Endothelial cell of umbilical vein (primary cell): ENCODE measurements around the gene TRANK1. TPM values are rescaled to one million over a fixed set of nuclear protein-coding genes. Genes with fewer than 3 reads are reported as not detected.

Experiments used
- BruUV-seq: library from RNA; stranded (reverse); fragments of 400-500 nt; replicated peaks from 2 replicates; lab custom pipeline; 2021; lab: Mats Ljungman, UMichigan
- CTCF ChIA-PET: fragments of 300-600, 350-600 bp; sonication (Branson Sonifier 250); formaldehyde crosslinking; loops from one replicate; lab custom pipeline; 2021; ENCODE audit warnings: antibody characterized with exemption, inconsistent platforms; lab: Charles Lee
- POLR2A ChIA-PET: fragments of 300-600, 350-600 bp; sonication (Branson Sonifier 250); formaldehyde crosslinking; loops from one replicate; lab custom pipeline; 2021; ENCODE audit warnings: antibody characterized with exemption, inconsistent platforms; lab: Charles Lee
- DNase-seq: peaks from one replicate; pipeline ENCODE4 v3.0.0-alpha.2; 2011; ENCODE audit warnings: low read depth, low spot score
- FAIRE-seq: peaks from 2 replicates; lab custom pipeline; 2011; peaks lifted over from hg19 to GRCh38; lab: Jason Lieb, UNC
- H2AFZ ChIP-seq: 2 replicates; pipeline ENCODE4 v1.6.0; 2012; ENCODE audit warnings: low read depth, low read length, control low read depth, inconsistent platforms
- H3K27ac ChIP-seq: 2 replicates; pipeline ENCODE4 v1.5.1; 2011; ENCODE audit warnings: low read depth, mild to moderate bottlenecking, control low read depth, low read length, moderate library complexity; ENCODE audit not compliant: insufficient read depth
- H3K27me3 ChIP-seq, 2 experiments: 2 replicates each; pipeline versions ENCODE4 v1.6.0 to v1.6.1; 2011; ENCODE audit warnings: low read length in 2 of 2, mixed read lengths in 1 of 2; ENCODE audit not compliant: control insufficient read depth in 2 of 2, insufficient read depth in 2 of 2
- H3K36me3 ChIP-seq, 2 experiments: 2 replicates in 1 of 2; 3 replicates in 1 of 2; pipeline ENCODE4 v1.5.1; 2011; ENCODE audit warnings: low read length in 2 of 2, mild to moderate bottlenecking in 1 of 2, moderate library complexity in 1 of 2; ENCODE audit not compliant: control insufficient read depth in 2 of 2, insufficient read depth in 2 of 2; ENCODE audit errors: extremely low read depth in 1 of 2
- H3K4me1 ChIP-seq: 3 replicates; pipeline ENCODE4 v1.5.1; 2011; ENCODE audit warnings: mild to moderate bottlenecking, low read length; ENCODE audit not compliant: control insufficient read depth, insufficient read depth; ENCODE audit errors: extremely low read depth
- H3K4me2 ChIP-seq: 2 replicates; pipeline ENCODE4 v1.6.1; 2011; ENCODE audit warnings: low read length, control low read depth, mixed read lengths; ENCODE audit not compliant: insufficient read depth
- H3K4me3 ChIP-seq, 3 experiments: fragments of 200-600 bp in 1 of 3; sonication (generic), shearing (Covaris generic) in 1 of 3; replicated peaks in 1 of 3; 2 replicates each; pipeline ENCODE4 v1.5.1; 2011 to 2016; ENCODE audit warnings: control low read depth in 3 of 3, low read length in 3 of 3, mild to moderate bottlenecking in 2 of 3, inconsistent platforms in 1 of 3, low read depth in 1 of 3, moderate library complexity in 1 of 3; ENCODE audit not compliant: insufficient read depth in 1 of 3
- H3K79me2 ChIP-seq: 2 replicates; pipeline ENCODE4 v1.6.0; 2012; ENCODE audit warnings: low read length, inconsistent platforms; ENCODE audit not compliant: control insufficient read depth, insufficient read depth
- H3K9ac ChIP-seq: replicated peaks from 2 replicates; pipeline ENCODE3; 2011; ENCODE audit warnings: low read length, control low read depth; ENCODE audit not compliant: insufficient read depth; ENCODE audit errors: extremely low read depth
- H3K9me1 ChIP-seq: replicated peaks from 3 replicates; pipeline ENCODE4 v1.6.0; 2011; ENCODE audit warnings: mild to moderate bottlenecking, low read length; ENCODE audit not compliant: control insufficient read depth, insufficient read depth; ENCODE audit errors: extremely low read depth
- H3K9me3 ChIP-seq: replicated peaks from 2 replicates; pipeline ENCODE4 v1.5.1; 2012; ENCODE audit warnings: low read length, inconsistent platforms; ENCODE audit not compliant: control insufficient read depth, insufficient read depth
- H4K20me1 ChIP-seq: replicated peaks from 2 replicates; pipeline ENCODE3; 2011; ENCODE audit warnings: mild to moderate bottlenecking, low read length; ENCODE audit not compliant: control insufficient read depth, insufficient read depth; ENCODE audit errors: extremely low read depth
- CTCF ChIP-seq, 2 donors: IDR thresholded peaks; 1 replicate in 1 of 2; 2 replicates in 1 of 2; pipeline ENCODE4 v1.5.1; 2011; ENCODE audit warnings: low read length in 2 of 2, mild to moderate bottlenecking in 2 of 2, moderate library complexity in 2 of 2, control low read depth in 1 of 2, inconsistent platforms in 1 of 2, low read depth in 1 of 2; ENCODE audit not compliant: insufficient read depth in 1 of 2; ENCODE audit errors: extremely low read depth in 1 of 2
- EZH2 ChIP-seq: IDR thresholded peaks from 2 replicates; pipeline ENCODE4 v1.6.1; 2012; ENCODE audit warnings: borderline replicate concordance, low read depth, mild to moderate bottlenecking, moderate library complexity, low read length, inconsistent platforms; ENCODE audit not compliant: severe bottlenecking
- FOS ChIP-seq: IDR thresholded peaks from 2 replicates; pipeline ENCODE4 v1.6.1; 2011; ENCODE audit warnings: mild to moderate bottlenecking, low read length, moderate library complexity, borderline replicate concordance; ENCODE audit not compliant: insufficient read depth
- GATA2 ChIP-seq: IDR thresholded peaks from 2 replicates; pipeline ENCODE4 v1.7.0; 2011; ENCODE audit warnings: low read depth, mild to moderate bottlenecking, moderate library complexity, mixed read lengths, low read length; ENCODE audit not compliant: insufficient read length, insufficient read depth
- JUN ChIP-seq: IDR thresholded peaks from 2 replicates; pipeline ENCODE4 v1.6.1; 2011; ENCODE audit warnings: borderline replicate concordance, low read depth; ENCODE audit not compliant: insufficient read length, insufficient read depth
- MAX ChIP-seq: IDR thresholded peaks from 2 replicates; pipeline ENCODE4 v1.6.1; 2011; ENCODE audit not compliant: insufficient read depth, insufficient read length
- MYC ChIP-seq: IDR thresholded peaks from one replicate; pipeline ENCODE4 v1.6.1; 2011; ENCODE audit warnings: mild to moderate bottlenecking, low read depth, low read length
- POLR2A ChIP-seq: IDR thresholded peaks from 2 replicates; pipeline ENCODE4 v1.6.1; 2012; ENCODE audit warnings: low read depth, mild to moderate bottlenecking, control low read depth, low read length
- POLR2AphosphoS5 ChIP-seq: IDR thresholded peaks from 2 replicates; pipeline ENCODE4 v1.6.1; 2012; ENCODE audit warnings: low read depth, mild to moderate bottlenecking, control low read depth, low read length, moderate library complexity; ENCODE audit not compliant: insufficient read depth
- dilution Hi-C: fragments of 300-500 bp; cut with MboI; formaldehyde crosslinking; loops from one replicate; pipeline ENCODE4 v1.15.0; 2019; ENCODE audit warnings: low sequenced_read_pairs; ENCODE audit not compliant: extremely low pct_ligation_motif_present
- intact Hi-C: fragments of 100-400 bp; cut with micrococcal nuclease; formaldehyde crosslinking; loops from one replicate; pipeline ENCODE4 v1.10.0; 2022
- polyA plus RNA-seq, 4 experiments: library from polyadenylated mRNA; depleted of rRNA in 3 of 4; stranded (reverse) in 3 of 4; unstranded in 1 of 4; fragments of >200 nt; gene quantifications; 2 replicates each; pipeline versions ENCODE4 v1.2.1 to v1.2.3, GENCODE V29; 2011 to 2012; ENCODE audit warnings: missing spikeins in 1 of 4
- total RNA-seq: library from RNA; stranded (reverse); gene quantifications from 2 replicates; pipeline ENCODE4 v1.2.3, GENCODE V29; 2021

TRANK1 gene
- total and polyA plus RNA-seq, 2 donors (not counting 3 experiments of a cell fraction or from before 2014, with no cell fraction given): 4.6 to 14.4 TPM

GRCh38 chr3:36790765-36791164 lies 154.1 kb downstream of the TRANK1 start:
- no peaks in the 10 kb centered on the region for H3K4me1 ChIP-seq
- no peaks in the 10 kb centered on the region for H4K20me1 ChIP-seq
- no peak overlapping the region for H3K9ac ChIP-seq
- no peak overlapping the region for H3K27ac ChIP-seq
- dilution Hi-C loops (no loop called here), intact Hi-C loops (no loop called here)
- CTCF ChIA-PET: interaction anchor here (2.1 to 4.4 kb wide), 2 partner anchors 78 to 168 kb away, joined by 24 to 71 read pairs; no protein-coding TSS in a partner anchor
- no peak overlapping the region for H2AFZ ChIP-seq
- no peak for DNase-seq
- no peaks in the 10 kb centered on the region for H3K36me3 ChIP-seq
- no peak for FAIRE-seq
- POLR2A ChIA-PET: no interaction called here
- no peaks in the 10 kb centered on the region for H3K79me2 ChIP-seq
- H3K4me3 ChIP-seq: no peak overlapping the region
- H3K9me3 ChIP-seq: no peaks in the 10 kb centered on the region
- H3K4me2 ChIP-seq: no peak overlapping the region
- H3K9me1 ChIP-seq: no peaks in the 10 kb centered on the region
- no TSS peak for BruUV-seq
- H3K27me3 ChIP-seq: peaks cover 0 to 6% of the 10 kb centered on the region in 2 experiments
- no peak for TF ChIP-seq MAX
- TF ChIP-seq GATA2: no peak
- TF ChIP-seq MYC: no peak
- no peak for TF ChIP-seq FOS
- TF ChIP-seq EZH2: no peak
- TF ChIP-seq JUN: no peak
- TF ChIP-seq POLR2AphosphoS5: no peak
- no peak for TF ChIP-seq POLR2A
- no peak for TF ChIP-seq CTCF (IDR thresholded peaks at IDR 0.05; ENCODE audit: extremely low read depth in 1 of 2, insufficient read depth in 1 of 2, low read depth in 1 of 2, low read length in 2 of 2)
